CD4-positive, alpha-beta T cell (primary cell): Measurements from ENCODE around the gene NABP2. TPM values are rescaled to one million over a fixed set of nuclear protein-coding genes. Genes with fewer than 3 reads are reported as not detected.

ENCODE experiments used
- ATAC-seq: fragments of 200-7000 bp; cut with Tn5 transposase; one replicate; pipeline ENCODE4 v1.10.0; 2022; ENCODE audit warnings: mild to moderate bottlenecking; ENCODE audit not compliant: poor library complexity
- CTCF ChIA-PET: fragments of 350-600 bp; sonication (Branson Sonifier 250); formaldehyde crosslinking; loops from one replicate; lab custom pipeline; 2021; ENCODE audit warnings: antibody characterized with exemption, inconsistent platforms; lab: Charles Lee
- POLR2A ChIA-PET: fragments of 350-600 bp; sonication (Branson Sonifier 250); formaldehyde crosslinking; loops from one replicate; lab custom pipeline; 2021; ENCODE audit warnings: antibody characterized with exemption, inconsistent platforms; lab: Charles Lee
- DNase-seq, 14 experiments: peaks; one replicate each; pipeline ENCODE4 v3.0.0-alpha.2; 2013 to 2020; ENCODE audit warnings: mixed read lengths in 2 of 14
- H3K27ac ChIP-seq, 2 donors: one replicate each; pipeline versions ENCODE4 v1.5.1 to v1.7.0; 2013; ENCODE audit warnings: low read length in 2 of 2, low read depth in 1 of 2, mild to moderate bottlenecking in 1 of 2
- H3K27me3 ChIP-seq, 2 experiments: 1 replicate in 1 of 2; 2 replicates in 1 of 2; pipeline versions ENCODE4 v1.6.1 to v1.7.0; 2013; ENCODE audit warnings: low read length in 2 of 2, control low read depth in 1 of 2, mild to moderate bottlenecking in 1 of 2, moderate library complexity in 1 of 2; ENCODE audit not compliant: insufficient read depth in 2 of 2, control insufficient read depth in 1 of 2
- H3K36me3 ChIP-seq: one replicate; pipeline ENCODE4 v1.6.1; 2013; ENCODE audit warnings: low read length, control low read depth; ENCODE audit not compliant: insufficient read depth
- H3K4me1 ChIP-seq: one replicate; pipeline ENCODE4 v1.6.1; 2013; ENCODE audit warnings: low read length, control low read depth; ENCODE audit not compliant: insufficient read depth
- H3K4me3 ChIP-seq: one replicate; pipeline ENCODE4 v1.5.1; 2013; ENCODE audit warnings: mild to moderate bottlenecking, low read length, moderate library complexity
- H3K9me3 ChIP-seq, 2 experiments: 1 replicate in 1 of 2; 2 replicates in 1 of 2; pipeline versions ENCODE4 v1.6.1 to v1.7.0; 2013; ENCODE audit warnings: low read length in 2 of 2, mild to moderate bottlenecking in 2 of 2, control low read depth in 1 of 2, moderate library complexity in 1 of 2; ENCODE audit not compliant: control insufficient read depth in 1 of 2, insufficient read depth in 1 of 2
- H3K27ac Mint-ChIP-seq: one replicate; pipeline ENCODE4 v1.8.0; 2020; ENCODE audit warnings: mixed read lengths
- H3K27me3 Mint-ChIP-seq: one replicate; pipeline ENCODE4 v1.8.0; 2021; ENCODE audit warnings: mixed read lengths
- H3K36me3 Mint-ChIP-seq: one replicate; pipeline ENCODE4 v1.8.0; 2021; ENCODE audit warnings: low read depth, mixed read lengths
- H3K4me1 Mint-ChIP-seq: one replicate; pipeline ENCODE4 v1.8.0; 2021; ENCODE audit warnings: low read depth, mixed read lengths
- H3K4me3 Mint-ChIP-seq: one replicate; pipeline ENCODE4 v1.8.0; 2020; ENCODE audit warnings: mild to moderate bottlenecking, mixed read lengths
- H3K9me3 Mint-ChIP-seq: one replicate; pipeline ENCODE4 v1.8.0; 2020; ENCODE audit warnings: mixed read lengths
- intact Hi-C, 2 experiments: fragments of 100-400 bp; cut with DNase I in 1 of 2; cut with micrococcal nuclease in 1 of 2; formaldehyde crosslinking; loops; one replicate each; pipeline versions ENCODE4 v1.15.1 to v1.9.0; 2023 to 2025; cut with DNase I, micrococcal nuclease
- total RNA-seq, 174 experiments: library from RNA in 2 of 174; stranded (reverse) in 2 of 174; gene quantifications; one replicate each; pipeline ENCODE4 v1.2.3 and lab custom pipeline; 2021 to 2026
- TF ChIP-seq, protein P1 (sequence below): fragments of 200-600 bp; IDR thresholded peaks from one replicate; pipeline ENCODE4 v1.8.0; 2022; ENCODE audit warnings: antibody characterized with exemption, mild to moderate bottlenecking

Gene NABP2
- total RNA-seq, 2 experiments from 2014 or later: 7.6 to 9.1 TPM

DNA sequence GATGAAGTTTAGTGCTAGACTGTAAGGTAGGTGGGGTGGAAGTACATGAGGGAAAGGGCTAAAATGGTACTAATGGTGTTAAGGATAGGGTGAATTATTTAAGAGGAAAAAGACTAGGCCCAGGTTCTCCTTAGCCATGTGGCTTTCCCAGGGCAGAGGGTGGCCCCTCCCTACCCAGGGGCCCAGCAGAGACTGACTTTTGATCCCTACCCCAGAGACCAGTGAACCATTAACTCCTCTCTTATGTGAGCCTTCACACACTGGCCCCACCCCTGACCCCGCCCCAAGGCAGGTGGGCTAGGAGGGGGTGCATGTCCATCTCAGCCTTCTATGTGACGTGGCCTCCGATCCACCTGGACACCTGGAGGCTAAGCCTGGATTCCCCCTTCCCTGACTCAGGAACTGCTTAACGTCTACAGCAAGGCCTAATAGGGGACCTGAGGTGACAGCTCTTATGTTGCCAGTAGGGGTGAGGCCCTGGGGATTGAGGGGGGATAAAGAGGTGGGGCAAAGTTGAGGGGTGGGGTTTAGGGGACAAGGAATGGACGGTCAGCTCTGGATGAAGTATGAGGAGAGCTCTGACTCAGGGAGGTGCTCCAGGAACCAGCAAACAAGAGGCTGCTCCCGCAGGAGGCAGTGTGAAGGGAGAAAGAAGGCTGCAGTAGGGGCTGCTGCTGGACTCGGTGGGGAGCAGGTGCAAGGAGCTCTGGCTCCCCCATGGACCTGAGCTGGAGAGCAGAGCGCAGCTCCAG is 6.5 kb downstream of the NABP2 start:
- Histone ChIP-seq H3K27me3 (no peaks in the 10 kb centered on the region), H3K9me3 (no peaks in the 10 kb centered on the region), H3K4me1 (no peaks in the 10 kb centered on the region), H3K27ac (no peak overlapping the region), H3K4me3 (no peak overlapping the region), H3K36me3 (peaks cover 3% of the 10 kb centered on the region)
- no peaks in the 10 kb centered on the region for H3K27me3 Mint-ChIP-seq
- CTCF ChIA-PET: no interaction called here
- H3K27ac Mint-ChIP-seq: no peak overlapping the region
- TF ChIP-seq, protein P1, sequence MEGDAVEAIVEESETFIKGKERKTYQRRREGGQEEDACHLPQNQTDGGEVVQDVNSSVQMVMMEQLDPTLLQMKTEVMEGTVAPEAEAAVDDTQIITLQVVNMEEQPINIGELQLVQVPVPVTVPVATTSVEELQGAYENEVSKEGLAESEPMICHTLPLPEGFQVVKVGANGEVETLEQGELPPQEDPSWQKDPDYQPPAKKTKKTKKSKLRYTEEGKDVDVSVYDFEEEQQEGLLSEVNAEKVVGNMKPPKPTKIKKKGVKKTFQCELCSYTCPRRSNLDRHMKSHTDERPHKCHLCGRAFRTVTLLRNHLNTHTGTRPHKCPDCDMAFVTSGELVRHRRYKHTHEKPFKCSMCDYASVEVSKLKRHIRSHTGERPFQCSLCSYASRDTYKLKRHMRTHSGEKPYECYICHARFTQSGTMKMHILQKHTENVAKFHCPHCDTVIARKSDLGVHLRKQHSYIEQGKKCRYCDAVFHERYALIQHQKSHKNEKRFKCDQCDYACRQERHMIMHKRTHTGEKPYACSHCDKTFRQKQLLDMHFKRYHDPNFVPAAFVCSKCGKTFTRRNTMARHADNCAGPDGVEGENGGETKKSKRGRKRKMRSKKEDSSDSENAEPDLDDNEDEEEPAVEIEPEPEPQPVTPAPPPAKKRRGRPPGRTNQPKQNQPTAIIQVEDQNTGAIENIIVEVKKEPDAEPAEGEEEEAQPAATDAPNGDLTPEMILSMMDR: no peak
- ATAC-seq: no peak
- no peaks in the 10 kb centered on the region for H3K36me3 Mint-ChIP-seq
- POLR2A ChIA-PET: no interaction called here
- peaks cover under 1% of the 10 kb centered on the region for H3K4me1 Mint-ChIP-seq
- no peaks in the 10 kb centered on the region for H3K9me3 Mint-ChIP-seq
- H3K4me3 Mint-ChIP-seq: no peak overlapping the region
- intact Hi-C loops: no loop called here
- DNase-seq: no peak

DNA sequence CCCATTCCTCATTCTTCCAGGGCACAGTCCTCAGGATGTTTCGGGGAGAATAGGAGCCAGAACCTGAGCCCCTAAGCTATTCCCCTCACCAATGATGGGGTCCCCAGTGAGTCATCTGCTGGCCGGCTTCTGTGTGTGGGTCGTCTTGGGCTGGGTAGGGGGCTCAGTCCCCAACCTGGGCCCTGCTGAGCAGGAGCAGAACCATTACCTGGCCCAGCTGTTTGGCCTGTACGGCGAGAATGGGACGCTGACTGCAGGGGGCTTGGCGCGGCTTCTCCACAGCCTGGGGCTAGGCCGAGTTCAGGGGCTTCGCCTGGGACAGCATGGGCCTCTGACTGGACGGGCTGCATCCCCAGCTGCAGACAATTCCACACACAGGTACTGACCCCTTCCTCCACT is 7.0 kb downstream of the NABP2 start:
- no peaks in the 10 kb centered on the region for H3K4me1 Mint-ChIP-seq
- H3K36me3 ChIP-seq: peaks cover 3% of the 10 kb centered on the region
- POLR2A ChIA-PET: no interaction called here
- H3K4me3 ChIP-seq: no peak overlapping the region
- intact Hi-C loops: no loop called here
- H3K27ac ChIP-seq: no peak overlapping the region
- H3K27me3 Mint-ChIP-seq: no peaks in the 10 kb centered on the region
- H3K4me1 ChIP-seq: no peaks in the 10 kb centered on the region
- H3K9me3 Mint-ChIP-seq: no peaks in the 10 kb centered on the region
- no peak overlapping the region for H3K4me3 Mint-ChIP-seq
- TF ChIP-seq, protein P1: no peak
- H3K27me3 ChIP-seq: no peaks in the 10 kb centered on the region
- DNase-seq (no peak), ATAC-seq (no peak)
- H3K9me3 ChIP-seq: no peaks in the 10 kb centered on the region
- CTCF ChIA-PET: no interaction called here
- H3K27ac Mint-ChIP-seq: no peak overlapping the region
- no peaks in the 10 kb centered on the region for H3K36me3 Mint-ChIP-seq

DNA sequence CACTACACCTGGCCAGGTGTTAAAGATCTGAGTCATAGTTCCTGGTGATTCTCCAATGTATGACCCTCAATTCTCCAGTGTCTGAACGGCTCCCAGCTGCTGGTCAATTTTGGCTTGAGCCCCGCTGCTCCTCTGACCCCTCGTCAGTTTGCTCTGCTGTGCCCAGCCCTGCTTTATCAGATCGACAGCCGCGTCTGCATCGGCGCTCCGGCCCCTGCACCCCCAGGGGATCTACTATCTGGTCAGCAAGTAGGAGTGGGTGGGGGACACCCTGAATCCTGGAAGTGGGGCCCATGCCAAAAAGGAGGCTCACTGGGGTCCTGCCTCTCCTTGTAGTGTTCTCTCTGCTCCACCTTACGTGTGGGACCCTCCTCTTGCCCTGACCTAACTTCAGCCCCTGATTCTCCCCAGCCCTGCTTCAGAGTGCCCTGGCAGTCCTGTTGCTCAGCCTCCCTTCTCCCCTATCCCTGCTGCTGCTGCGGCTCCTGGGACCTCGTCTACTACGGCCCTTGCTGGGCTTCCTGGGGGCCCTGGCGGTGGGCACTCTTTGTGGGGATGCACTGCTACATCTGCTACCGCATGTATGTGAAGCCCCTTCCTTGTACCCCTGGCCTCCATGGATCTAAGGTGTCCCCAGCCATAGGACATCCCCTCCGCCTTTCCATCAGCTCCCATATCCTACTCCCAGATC is 10.7 kb downstream of the NABP2 start:
- H3K27me3 Mint-ChIP-seq: no peaks in the 10 kb centered on the region
- DNase-seq (no peak), ATAC-seq (no peak)
- TF ChIP-seq, protein P1: no peak
- Histone ChIP-seq H3K27ac (no peak overlapping the region), H3K4me1 (no peaks in the 10 kb centered on the region), H3K4me3 (no peak overlapping the region), H3K27me3 (no peaks in the 10 kb centered on the region), H3K36me3 (peaks cover 8% of the 10 kb centered on the region), H3K9me3 (no peaks in the 10 kb centered on the region)
- ChIA-PET POLR2A (no interaction called here), CTCF (interaction anchor here (1.7 kb wide), 1 partner anchor 23 kb away, joined by 4 read pairs; the partner anchor contains the start of gene ANKRD52)
- intact Hi-C loops: no loop called here
- H3K27ac Mint-ChIP-seq: no peak overlapping the region
- H3K9me3 Mint-ChIP-seq: no peaks in the 10 kb centered on the region
- H3K4me3 Mint-ChIP-seq: no peak overlapping the region
- no peaks in the 10 kb centered on the region for H3K4me1 Mint-ChIP-seq
- peaks cover 8% of the 10 kb centered on the region for H3K36me3 Mint-ChIP-seq
